ENCODE results near the gene CAP2.
"Not testable (repeated sequence)": the region's sequence is repeated elsewhere in the genome, so short reads cannot be mapped to it uniquely, and the experiment has no call there.

Gene CAP2

GRCh38 chr6:17501982-17502704, 108.7 kb downstream of the CAP2 start:
- DNase-seq (ENCODE audit: low spot score), result no peak

DNA sequence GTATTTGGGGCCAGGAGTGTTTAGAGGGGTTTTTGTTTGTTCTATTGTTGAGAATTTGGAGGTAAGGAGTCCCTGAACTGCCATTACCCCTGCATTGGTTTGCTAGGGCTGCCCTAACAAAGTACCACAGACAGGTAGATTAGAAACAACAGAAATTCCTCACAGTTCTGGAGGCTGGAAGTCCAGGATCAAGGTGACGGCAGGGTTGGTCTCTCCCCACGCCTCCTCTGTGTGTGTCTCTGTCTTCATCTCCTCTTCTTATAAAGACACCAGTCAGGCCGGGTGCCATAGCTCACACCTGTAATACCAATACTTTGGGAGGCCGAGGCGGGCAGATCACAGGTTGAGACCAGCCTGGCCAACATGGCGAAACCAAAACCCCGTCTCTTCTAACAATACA, 109.7 kb downstream of the CAP2 start:
- DNase-seq (ENCODE audit: low spot score), result no peak

GRCh38 chr6:17504005-17504404, 110.6 kb downstream of the CAP2 start:
- DNase-seq (ENCODE audit: low spot score), result no peak

DNA sequence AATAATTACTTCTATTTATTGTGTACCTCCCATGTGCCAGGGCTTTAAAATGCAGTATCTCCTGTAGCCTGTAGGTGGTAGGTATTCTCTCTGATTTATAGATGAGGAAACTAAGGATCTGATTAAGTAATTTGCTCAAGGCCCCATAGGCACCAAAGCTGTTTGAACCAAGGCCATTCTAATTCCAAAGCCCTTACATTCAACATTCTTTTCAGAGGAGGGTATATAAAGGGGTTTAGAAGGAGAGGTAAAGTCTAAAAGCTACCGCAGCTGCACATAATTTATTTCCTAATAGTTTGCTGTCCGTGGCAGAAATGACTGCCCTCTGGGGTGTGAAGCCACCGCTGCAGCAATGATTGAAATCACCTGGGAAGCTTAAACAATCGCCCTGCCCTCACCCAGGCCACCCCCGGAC, 111.7 kb downstream of the CAP2 start:
- no peak for DNase-seq (ENCODE audit: low spot score)

GRCh38 chr6:17505767-17506280, 112.4 kb downstream of the CAP2 start:
- DNase-seq (ENCODE audit: low spot score), result no peak

GRCh38 chr6:17506531-17506930, 113.1 kb downstream of the CAP2 start:
- DNase-seq (ENCODE audit: low spot score), result no peak

DNA sequence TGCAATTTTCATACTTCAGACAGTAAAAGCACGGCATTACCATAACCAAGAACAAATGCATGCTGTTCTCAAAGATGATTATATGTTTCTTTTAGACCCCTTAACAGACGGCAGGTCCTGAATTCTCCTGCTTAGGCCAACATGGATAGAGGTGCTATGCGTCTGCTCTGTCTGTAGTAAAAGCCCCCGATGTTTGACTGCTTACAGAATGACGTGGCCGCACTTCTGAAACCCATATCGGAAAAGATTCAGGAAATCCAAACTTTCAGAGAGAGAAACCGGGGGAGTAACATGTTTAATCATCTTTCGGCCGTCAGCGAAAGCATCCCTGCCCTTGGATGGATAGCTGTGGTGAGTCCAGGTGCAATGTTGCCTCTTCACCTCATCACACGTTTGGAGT, 113.6 kb downstream of the CAP2 start:
- no peak for DNase-seq (ENCODE audit: low spot score)

DNA sequence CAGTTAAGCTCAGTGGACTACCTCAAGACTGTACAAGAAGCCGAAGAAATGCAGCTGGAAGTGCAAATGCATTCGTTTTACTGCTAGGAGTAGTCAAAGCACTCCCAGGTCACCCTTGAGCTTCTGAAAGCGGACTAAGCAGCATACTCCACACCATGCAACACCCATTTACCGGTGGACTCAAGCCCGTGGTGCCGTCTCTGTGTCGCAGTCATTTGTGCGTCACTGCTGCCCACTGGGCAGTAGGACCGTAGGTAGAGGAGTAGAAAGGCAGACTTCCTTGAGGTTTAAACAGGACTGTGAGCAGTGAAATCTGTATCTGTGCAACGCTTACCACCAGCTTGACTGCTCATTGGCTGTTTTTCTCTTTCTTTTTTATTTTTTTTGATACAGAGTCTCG, 117.7 kb downstream of the CAP2 start:
- DNase-seq (ENCODE audit: low spot score), result no peak

DNA sequence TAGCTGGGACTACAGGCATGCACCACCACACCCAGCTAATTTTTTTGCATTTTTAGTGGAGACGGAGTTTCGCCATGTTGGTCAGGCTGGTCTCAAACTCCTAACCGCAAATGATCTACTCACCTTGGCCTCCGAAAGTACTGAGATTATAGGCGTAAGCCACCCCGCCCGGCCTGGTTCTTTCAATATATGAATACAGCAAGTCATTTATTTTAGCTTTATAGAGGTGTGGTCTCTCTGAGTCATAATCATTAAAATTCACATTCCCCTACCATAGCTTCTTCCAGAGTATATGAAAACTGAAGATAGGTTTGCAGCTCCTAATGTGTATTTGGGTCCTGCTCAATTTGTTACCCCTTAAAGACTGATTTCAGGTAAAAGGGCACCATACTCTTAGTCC, 118.2 kb downstream of the CAP2 start:
- no peak for DNase-seq (ENCODE audit: low spot score)

GRCh38 chr6:17519120-17519519, 125.7 kb downstream of the CAP2 start:
- DNase-seq (ENCODE audit: low spot score), result no peak

DNA sequence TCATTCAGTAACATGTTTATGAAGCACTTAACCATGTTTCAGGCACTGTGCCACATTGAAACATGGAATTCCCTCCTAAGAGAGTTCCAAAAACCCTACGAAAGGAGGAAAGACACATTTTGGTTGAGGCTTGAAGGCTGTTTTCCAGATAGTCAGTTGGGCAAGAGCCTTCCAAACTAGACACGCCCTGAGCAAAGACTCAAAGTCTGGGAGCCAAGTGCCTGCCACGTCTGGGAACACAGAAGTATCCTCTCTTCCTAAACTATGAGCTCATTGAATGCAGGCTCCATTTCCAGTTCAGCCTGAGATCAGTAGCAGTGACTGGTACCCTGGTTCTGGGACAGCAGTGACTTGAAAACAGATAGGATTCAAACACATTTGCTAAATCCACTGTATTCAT, 132.2 kb downstream of the CAP2 start:
- DNase-seq (ENCODE audit: low spot score), result no peak

- DNase-seq (ENCODE audit: low spot score), result no peak
These were observed 133.7 kb downstream of the CAP2 start for GRCh38 chr6:17527076-17527475.

- no peak for DNase-seq (ENCODE audit: low spot score)
These were observed 137.0 kb downstream of the CAP2 start for GRCh38 chr6:17530321-17530835.

DNA sequence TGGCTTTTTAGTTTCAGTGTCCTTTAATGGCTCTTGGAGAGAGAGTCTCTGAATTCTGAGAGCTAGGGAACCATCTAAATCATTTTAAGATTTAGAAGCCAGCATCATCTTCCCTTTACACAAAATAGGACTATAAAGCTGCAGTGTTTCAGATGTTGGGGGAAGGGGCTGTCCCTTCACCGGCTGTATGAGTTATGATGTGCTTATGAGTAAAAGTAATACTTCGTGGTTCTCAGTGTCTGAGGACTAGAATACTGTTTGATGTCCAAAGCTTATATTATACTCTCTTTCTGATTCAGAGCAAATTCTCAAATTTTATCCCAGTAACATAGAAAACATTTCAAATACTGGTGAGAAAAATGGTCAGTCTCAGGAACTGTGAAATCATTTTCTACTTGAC, 143.2 kb downstream of the CAP2 start:
- no peak for DNase-seq (ENCODE audit: low spot score)

- DNase-seq (ENCODE audit: low spot score), result no peak
These were observed 148.8 kb downstream of the CAP2 start for GRCh38 chr6:17542243-17542642.

- not testable (repeated sequence) for DNase-seq (ENCODE audit: low spot score)
These were observed 152.3 kb downstream of the CAP2 start for GRCh38 chr6:17545681-17546080.

DNA sequence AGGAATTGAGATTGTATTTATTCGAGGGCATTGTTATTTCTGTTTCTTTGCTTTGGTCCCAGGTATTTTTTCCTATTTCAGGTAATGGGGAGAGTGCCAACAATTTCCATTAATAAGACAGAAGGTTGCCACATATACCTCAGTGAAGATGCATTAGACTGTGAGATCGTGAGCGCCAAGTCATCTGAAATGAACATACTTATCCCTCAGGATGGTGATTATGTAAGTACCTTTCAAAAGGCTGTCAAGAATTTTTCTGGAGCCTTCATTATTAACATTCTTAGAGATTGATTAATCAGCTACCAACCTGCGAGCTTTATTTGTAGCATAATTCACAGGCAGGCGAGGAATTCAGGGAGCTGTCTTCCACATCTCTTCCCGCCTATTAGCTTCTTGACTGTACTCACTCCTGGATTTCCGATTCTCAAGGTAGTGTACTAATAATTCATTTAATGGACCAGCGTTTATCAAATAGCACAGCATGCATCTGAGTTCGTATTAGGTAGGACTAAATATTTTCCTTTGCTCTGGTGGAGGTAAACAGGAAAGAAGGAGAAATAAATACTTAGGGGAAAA, 158.1 kb downstream of the CAP2 start:
- no peak for DNase-seq (ENCODE audit: low spot score)

- no peak for DNase-seq (ENCODE audit: low spot score)
These were observed 159.5 kb downstream of the CAP2 start for GRCh38 chr6:17552861-17553260.

GRCh38 chr6:17556014-17556413, 162.6 kb downstream of the CAP2 start:
- no peak for DNase-seq (ENCODE audit: low spot score)

- DNase-seq (ENCODE audit: low spot score), result no peak
These were observed 169.2 kb downstream of the CAP2 start for GRCh38 chr6:17562636-17563035.

DNA sequence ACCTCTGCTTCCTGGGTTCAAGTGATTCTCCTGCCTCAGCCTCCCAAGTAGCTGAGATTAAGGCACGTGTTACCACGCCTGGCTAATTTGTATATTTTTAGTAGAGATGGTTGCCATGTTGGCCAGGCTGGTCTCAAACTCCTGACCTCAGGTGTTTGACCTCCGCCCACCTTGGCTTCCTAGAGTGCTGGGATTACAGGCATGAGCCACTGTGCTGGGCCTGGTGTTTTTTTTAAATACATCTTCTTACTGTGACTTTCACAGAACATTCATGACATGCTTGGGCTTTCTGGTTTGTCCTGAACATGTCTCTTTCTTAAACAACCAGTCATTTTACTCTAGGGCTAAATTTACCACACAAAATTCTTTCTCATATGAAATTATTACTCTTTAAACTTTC, 172.0 kb downstream of the CAP2 start:
- no peak for DNase-seq (ENCODE audit: low spot score)

DNA sequence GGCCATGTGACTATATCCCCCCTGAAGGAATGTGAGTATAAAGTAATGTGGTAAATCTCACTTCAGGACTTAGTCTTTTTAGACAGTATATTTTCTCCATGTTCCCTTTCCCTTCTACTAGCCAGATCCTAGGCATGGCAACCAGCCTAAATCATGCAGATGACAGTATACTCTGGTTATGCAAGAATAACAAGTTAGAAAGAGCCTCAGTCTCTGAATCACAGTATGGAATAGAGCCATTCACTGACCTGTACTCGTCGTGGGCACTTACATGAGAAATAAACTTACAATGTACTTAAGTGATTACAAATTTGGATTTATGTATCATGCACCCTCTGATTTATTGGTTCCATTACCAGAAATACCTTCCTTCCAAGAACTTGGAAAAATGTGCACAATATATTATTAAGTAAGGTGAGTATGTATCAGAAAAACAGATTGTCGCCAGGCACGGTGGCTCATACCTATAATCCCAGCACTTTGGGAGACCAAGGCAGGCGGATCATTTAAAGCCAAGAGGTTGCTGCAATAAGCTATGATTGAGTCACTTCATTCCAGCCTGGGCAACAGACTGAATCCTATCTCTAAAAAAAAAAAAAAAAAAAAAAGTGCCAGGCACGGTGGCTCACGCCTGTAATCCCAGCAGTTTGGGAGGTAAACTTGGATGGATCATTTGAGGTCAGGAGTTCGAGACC, 181.6 kb downstream of the CAP2 start:
- DNase-seq (ENCODE audit: low spot score), result no peak

GRCh38 chr6:17577059-17577458, 183.7 kb downstream of the CAP2 start:
- DNase-seq (ENCODE audit: low spot score), result no peak
